ENCODE data around the gene ADAP1.

ADAP1 gene

DNA sequence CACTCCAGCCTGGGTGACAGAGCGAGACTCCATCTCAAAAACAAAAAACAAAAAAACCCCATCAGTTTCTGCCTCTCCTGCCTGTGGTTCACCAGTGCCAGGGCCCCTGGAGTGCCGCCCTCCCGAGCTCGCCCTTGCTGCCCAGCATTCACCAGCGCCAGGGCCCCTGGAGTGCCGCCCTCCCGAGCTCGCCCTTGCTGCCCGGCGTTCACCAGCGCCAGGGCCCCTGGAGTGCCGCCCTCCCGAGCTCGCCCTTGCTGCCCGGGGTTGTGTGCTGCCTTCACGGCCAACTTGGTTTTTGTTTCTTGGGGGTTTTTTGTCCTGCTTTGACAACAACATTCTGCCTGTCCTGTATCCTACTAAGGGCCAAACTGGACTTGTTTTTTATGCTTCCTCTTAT is 91.4 kb downstream of the ADAP1 start:
- no peak for DNase-seq (ENCODE audit: low spot score)

DNA sequence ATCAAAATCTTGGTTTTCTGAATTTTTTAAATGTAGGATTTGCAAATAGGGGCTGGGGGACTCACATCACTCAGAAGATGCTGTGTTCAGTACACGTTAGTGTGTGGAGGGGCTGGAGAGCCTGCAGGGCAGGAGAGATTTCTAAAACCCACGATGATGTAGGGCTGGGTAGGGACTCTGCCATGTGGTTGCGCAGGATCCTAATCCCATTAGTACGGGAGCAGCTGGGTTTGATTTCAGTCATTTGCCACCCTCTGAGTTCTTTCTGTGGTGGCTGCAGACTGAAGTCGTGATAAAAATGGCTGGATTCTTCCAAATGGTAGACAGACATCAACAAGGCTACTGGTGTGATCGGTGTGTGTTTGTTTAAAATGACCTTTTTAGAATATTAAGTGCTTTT is 92.3 kb downstream of the ADAP1 start:
- no peak for DNase-seq (ENCODE audit: low spot score)

DNA sequence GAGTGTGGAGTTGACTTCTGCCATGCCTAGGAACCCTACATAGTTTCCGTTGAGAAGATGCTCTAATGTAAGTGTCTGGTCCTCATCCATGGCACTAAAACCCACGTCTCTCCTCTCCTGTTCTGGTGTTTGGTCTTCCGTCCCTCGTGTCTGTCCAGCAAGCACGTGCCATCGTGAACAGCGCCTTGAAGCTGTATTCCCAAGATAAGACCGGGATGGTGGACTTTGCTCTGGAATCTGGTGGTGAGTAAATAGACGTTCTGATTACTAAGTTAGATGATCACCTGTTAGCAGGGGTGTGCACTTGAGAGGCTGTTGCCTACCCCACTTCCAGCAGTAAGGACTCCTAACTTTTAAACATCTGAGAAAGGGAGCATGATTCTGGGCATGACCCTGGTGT is 93.3 kb downstream of the ADAP1 start:
- no peak for DNase-seq (ENCODE audit: low spot score)

DNA sequence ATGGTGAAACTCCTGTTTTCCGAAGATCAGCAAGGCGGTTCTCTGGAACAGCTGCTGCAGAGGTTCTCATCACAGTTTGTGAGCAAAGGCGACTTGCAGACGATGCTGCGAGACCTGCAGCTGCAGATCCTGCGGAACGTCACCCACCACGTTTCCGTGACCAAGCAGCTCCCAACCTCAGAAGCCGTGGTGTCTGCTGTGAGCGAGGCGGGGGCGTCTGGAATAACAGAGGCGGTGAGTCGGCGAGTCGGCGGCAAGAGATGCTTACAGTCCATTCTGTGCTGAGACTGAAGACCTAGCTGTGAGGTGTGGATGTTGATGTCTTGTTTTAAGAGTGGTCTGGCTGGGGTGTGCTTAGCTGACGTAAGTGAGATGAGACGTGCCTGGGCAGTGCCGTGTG is 94.3 kb downstream of the ADAP1 start:
- DNase-seq (ENCODE audit: low spot score), result no peak

DNA sequence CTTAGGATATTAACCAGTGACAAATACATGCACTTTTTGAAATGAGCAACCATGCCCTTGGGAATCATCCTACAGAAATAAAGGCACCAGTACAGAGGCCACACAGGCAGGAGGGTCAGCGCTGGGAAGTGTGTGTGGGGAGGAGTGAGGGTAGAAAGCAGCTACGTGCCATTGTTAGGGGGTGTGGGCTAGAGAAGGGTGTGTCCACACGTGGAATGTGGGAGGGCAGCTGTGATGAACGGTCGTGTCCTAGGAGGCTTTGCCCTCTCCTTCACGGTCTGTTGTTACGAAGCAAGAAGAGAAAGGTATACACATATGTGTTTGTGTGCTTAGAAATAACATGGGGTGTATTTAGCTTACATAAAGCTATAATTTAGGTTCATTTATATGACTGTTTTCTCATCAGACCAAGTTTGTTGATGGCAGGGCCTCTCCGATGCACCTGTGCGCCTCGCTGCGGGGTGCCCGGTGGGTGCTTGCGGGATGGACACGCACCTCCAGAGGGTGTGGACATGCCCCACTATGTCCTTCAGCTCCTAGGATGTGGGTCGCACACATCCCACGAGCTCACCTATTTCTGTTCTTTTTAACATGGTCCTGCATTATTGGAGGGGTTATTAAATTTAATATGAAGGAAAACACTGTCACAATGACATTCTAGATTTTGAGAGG is 95.0 kb downstream of the ADAP1 start:
- no peak for DNase-seq (ENCODE audit: low spot score)

DNA sequence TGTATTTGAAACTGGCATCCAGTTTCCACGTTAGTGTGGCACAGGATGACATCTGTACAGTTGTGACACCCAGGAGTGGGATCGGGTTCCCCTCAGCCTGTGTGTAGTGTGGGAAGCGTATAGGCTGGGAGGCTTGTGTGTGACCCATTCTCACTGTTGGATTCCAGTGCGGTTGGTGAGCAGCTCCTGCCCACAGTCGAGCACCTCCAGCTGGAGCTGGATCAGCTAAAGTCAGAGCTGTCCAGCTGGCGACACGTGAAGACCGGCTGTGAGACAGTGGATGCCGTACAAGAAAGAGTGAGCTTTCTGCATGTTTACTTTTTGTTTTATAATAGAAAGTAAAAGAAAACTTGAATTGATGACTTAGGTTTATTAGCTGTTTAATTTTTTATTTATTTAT is 96.8 kb downstream of the ADAP1 start:
- no peak for DNase-seq (ENCODE audit: low spot score)

DNA sequence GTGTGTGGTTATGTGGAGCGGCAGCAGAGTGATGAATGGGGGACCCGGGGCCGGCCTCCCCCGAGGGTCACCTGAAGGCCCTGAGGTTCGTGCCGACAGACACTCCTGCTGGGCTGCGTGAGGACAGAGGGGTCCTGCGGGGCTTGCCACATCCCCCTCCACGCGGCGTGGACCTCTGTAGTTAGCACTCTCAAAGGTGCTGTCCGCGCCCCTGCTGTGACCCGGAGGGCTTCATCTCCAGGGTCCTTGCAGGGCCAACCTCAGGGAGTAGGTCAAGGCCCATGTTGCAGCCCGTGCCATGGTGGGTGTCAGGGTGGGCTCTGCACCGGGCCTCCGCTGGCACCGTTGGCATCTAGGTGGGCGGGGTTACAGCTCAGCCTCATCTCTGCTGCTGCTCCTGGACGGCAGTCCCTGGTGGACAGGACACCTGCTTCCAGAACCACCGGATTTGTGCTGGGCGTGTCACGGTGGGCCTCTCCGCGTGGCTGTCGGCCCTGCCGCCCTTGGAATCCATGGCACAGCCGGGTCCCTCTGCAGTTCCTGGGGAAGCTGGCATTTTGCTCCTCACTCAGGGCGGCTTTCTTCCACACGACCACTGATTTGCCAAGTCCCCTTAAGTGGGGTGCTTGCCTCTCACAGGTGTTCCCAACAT is 97.9 kb downstream of the ADAP1 start:
- no peak for DNase-seq (ENCODE audit: low spot score)

DNA sequence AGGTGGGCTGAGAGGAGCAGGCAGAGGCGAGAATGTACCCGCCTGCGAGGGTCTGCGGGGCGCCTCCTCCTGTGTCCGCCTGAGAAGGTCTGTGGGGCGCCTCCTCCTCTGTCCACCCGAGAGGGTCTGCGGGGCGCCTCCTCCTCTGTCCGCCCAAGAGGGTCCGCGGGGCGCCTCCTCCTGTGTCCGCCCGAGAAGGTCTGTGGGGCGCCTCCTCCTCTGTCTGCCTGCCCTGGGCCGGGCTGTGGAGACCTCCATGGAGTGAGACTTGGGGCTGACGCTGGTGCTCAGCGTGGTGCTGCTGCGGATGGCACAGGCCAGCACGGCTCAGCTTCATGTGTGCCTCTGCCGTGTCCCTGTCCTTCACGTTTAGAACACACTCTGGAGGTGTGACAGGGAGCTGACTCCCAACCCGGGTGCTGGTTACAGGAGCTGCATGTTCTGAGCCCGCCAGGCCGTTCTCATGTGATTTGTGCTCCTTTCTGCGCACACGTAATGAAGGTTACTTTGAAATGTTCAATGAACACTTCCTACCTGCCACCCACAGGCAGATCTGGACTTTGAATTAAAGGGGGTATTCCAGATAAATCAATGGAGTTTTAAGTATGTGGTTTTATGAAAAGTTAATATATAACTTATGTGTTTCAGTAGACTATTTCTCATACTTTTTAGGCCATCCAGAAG is 98.7 kb downstream of the ADAP1 start:
- DNase-seq (ENCODE audit: low spot score), result no peak

DNA sequence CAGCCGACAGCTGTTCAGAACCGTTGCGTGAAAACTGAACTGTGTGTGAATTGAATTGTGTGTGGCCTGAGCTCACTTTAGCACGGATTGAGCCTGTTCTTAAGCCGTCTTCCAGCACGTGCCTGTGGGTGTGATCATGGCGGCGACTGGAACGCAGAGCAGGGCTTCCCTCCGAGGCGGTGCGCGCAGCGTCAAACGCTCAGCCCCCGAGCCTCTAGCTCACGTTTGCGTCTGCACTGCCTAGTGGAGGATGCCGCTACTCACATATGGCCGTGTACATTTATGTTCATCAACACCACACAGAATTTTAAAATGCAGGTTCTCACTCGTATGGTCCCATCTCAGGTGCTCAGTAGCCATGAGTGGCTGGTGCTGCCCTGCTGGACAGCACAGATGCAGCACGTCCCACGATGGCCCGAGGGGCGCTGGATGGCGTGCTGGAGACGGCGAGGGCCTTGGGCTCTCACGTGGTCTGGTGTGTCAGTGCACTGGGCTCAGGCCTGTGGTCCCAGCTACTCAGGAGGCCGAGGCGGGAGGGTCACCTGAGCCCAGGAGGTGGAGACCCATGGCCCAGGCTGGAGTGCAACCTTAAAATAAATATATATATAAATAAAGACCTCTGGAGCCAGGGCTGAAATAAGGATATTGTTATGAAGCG is 100.2 kb downstream of the ADAP1 start:
- no peak for DNase-seq (ENCODE audit: low spot score)

DNA sequence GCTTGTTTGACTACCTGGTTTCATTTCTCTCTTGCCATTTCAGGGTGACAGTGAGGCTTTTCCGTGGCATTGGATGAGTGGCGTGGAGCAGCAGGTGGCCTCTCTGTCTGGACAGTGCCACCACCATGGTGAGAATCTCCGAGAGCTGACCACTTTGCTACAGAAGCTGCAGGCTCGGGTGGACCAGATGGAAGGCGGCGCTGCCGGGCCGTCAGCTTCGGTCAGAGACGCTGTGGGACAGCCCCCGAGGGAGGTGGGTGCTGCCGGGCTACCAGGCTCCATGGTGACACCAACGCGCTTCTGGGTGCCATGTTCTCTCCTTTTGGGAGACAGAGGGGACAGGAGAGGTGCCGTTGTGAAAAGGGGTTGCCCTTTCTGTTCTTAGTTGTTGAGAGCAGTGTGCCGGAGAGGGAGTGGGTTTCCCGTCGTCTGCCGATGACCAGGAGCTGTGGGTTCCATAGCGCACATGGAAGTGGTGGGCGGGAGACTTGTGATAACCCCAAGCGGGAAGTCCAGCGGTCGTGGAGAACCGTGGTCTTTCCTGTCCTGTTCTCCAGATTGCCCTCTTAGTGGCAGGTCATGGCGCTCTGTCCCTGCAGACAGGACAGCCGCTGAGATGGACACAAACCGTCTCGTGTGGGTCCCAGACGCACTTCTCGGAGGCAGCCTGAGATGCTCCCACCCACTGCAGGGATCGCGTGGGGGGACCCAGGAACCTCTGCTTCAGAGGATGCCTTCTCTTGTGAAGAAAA is 100.9 kb downstream of the ADAP1 start:
- no peak for DNase-seq (ENCODE audit: low spot score)

DNA sequence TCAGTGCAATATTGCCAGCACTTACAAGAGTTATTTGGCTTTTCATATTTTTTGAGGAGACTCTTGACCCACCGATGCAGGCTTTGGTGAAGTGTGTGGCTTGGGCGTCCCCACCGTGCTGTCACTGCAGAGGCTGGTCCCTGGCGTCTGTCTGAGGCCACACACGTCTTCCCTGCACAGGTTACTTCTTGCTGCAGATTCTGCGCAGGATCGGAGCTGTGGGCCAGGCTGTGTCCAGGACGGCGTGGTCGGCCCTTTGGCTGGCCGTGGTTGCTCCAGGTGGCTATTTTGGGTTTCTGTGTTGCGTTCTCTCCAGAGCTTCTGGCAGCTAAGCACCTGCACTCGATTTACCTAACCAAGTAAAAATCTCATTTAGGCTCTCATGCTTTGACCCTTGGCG is 103.3 kb downstream of the ADAP1 start:
- DNase-seq (ENCODE audit: low spot score), result no peak

DNA sequence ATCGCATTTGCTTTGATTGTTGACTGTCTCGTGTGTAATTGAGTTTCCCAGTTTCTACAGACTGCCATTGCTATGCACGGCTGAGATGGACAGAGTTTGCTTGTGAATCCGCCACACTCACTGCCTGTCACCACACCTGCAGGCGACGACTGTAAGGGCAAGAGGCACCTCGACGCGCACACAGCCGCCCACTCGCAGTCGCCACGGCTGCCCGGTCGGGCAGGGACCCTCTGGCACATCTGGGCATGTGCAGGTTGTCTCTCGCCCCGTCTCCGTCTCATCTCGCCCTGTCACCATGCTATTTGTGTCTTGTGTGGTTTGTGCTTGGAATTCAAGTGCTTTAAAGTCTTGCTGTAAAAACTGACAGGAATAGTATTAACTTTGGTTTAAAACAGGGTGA is 104.7 kb downstream of the ADAP1 start:
- no peak for DNase-seq (ENCODE audit: low spot score)

DNA sequence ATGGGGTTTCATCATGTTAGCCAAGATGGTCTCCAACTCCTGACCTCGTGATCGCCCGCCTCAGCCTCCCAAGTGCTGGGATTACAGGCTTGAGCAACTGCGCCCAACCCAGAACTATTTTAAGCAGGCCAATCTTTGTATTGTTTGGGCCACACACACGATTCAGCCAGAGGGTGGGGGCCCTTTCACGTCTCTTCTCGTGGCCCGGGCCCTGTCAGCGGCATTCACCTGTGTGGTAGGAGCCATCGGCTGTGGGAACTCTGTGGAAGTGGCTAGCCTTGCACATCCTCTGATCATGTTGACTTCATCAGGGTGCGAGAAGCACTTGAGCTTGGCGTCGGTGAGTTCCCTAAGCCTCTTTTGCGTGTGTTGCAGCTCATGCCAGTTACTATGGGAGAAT is 105.3 kb downstream of the ADAP1 start:
- DNase-seq (ENCODE audit: low spot score), result no peak

Measured in globus pallidus (tissue), 1 donor.